NOMO-1 treated with DMSO at 0.1 percent for 48 hours (cell line): Measurements from ENCODE around the gene FURIN.

ENCODE experiments used
- DNase-seq: peaks from one replicate; lab custom pipeline; 2025; ENCODE audit not compliant: unreplicated experiment; lab: John Stamatoyannopoulos, UW

FURIN gene

DNA sequence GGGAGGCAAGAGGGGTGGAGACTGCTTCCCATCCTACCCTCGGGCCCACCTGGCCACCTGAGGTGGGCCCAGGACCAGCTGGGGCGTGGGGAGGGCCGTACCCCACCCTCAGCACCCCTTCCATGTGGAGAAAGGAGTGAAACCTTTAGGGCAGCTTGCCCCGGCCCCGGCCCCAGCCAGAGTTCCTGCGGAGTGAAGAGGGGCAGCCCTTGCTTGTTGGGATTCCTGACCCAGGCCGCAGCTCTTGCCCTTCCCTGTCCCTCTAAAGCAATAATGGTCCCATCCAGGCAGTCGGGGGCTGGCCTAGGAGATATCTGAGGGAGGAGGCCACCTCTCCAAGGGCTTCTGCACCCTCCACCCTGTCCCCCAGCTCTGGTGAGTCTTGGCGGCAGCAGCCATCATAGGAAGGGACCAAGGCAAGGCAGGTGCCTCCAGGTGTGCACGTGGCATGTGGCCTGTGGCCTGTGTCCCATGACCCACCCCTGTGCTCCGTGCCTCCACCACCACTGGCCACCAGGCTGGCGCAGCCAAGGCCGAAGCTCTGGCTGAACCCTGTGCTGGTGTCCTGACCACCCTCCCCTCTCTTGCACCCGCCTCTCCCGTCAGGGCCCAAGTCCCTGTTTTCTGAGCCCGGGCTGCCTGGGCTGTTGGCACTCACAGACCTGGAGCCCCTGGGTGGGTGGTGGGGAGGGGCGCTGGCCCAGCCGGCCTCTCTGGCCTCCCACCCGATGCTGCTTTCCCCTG lies 13.8 kb downstream of the FURIN start:
- DNase-seq = no peak

DNA sequence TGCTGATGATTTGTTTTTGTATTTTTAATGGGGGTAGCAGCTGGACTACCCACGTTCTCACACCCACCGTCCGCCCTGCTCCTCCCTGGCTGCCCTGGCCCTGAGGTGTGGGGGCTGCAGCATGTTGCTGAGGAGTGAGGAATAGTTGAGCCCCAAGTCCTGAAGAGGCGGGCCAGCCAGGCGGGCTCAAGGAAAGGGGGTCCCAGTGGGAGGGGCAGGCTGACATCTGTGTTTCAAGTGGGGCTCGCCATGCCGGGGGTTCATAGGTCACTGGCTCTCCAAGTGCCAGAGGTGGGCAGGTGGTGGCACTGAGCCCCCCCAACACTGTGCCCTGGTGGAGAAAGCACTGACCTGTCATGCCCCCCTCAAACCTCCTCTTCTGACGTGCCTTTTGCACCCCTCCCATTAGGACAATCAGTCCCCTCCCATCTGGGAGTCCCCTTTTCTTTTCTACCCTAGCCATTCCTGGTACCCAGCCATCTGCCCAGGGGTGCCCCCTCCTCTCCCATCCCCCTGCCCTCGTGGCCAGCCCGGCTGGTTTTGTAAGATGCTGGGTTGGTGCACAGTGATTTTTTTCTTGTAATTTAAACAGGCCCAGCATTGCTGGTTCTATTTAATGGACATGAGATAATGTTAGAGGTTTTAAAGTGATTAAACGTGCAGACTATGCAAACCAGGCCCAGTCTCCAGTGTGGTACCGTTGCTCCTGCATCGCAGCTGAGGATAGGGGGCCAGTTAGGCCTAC lies 14.6 kb downstream of the FURIN start:
- DNase-seq = no peak

GRCh38 chr15:90883526-90883975 lies 15.2 kb downstream of the FURIN start:
- no peak for DNase-seq

GRCh38 chr15:90883976-90884718 lies 15.8 kb downstream of the FURIN start, which contains the start of gene FES:
Gene FES (plus strand): TSS chr15:90884504. CDS start chr15:90885046, 542 bp downstream.
- peak; percentile 77 for DNase-seq

GRCh38 chr15:90884719-90885431 lies 16.5 kb downstream of the FURIN start:
- no peak for DNase-seq

DNA sequence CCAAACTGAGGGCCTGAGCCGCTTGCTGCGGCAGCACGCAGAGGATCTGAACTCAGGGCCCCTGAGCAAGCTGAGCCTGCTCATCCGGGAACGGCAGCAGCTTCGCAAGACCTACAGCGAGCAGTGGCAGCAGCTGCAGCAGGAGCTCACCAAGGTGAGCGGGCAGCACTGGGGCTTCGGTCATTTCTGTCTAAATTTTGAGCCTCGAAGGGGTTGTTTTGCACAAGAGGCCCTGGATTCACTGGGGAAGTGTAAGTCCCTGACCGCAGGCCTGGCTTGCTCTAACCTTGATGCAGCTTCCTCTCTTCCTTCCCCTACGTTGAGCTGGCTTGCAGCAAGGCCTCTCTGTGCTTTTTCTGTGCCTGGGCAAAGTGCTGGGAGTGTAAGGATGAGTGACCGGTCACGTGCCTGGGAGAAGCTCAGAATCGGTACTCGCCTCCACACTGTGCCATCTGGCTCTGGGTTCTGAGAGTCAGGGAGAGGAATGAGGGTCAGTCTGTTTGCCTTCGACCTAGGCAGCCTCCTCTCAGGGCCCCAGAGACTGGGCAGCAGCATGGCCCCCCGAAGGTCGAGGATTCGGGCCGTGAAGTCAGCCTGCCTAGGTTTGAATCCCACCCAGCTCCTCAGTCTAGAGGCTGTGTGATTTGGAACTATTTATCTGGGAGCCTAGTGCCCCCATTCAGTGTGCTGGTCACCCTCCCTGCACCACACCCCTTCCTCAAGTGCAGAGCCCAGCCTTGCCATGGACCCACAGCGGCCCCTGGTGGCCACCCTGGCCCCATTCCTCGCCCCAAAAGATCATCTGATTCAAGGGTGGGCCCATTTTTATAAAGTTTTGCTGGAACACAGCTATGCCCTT lies 17.3 kb downstream of the FURIN start:
- DNase-seq = peak; percentile 89

DNA sequence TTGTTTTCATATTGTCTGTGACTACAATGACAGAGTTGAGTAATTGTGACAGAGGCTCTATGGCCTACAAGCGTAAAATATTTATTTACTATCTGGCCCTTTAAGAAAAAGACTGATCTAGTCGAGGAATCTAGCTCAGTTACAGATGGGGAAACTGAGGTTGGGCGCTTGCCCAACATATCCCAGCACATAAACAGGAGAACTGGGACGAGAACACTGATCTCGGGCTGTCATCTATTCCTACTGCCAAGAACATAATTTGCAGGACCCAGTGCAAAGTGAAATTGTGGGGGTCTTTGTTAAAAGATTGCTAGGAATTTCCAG lies 17.9 kb downstream of the FURIN start:
- no peak for DNase-seq

GRCh38 chr15:90887037-90887481 lies 18.7 kb downstream of the FURIN start:
- no peak for DNase-seq

DNA sequence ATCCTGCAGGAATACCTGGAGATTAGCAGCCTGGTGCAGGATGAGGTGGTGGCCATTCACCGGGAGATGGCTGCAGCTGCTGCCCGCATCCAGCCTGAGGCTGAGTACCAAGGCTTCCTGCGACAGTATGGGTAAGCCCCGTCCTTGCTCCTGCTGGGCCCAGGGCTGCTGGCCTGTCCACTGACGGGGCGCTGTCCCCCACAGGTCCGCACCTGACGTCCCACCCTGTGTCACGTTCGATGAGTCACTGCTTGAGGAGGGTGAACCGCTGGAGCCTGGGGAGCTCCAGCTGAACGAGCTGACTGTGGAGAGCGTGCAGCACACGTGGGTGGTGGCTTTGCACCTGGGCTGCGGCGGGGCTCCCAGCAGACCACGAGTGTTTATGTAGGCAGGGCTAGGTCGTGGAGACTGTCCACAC lies 20.9 kb downstream of the FURIN start:
- DNase-seq = no peak

DNA sequence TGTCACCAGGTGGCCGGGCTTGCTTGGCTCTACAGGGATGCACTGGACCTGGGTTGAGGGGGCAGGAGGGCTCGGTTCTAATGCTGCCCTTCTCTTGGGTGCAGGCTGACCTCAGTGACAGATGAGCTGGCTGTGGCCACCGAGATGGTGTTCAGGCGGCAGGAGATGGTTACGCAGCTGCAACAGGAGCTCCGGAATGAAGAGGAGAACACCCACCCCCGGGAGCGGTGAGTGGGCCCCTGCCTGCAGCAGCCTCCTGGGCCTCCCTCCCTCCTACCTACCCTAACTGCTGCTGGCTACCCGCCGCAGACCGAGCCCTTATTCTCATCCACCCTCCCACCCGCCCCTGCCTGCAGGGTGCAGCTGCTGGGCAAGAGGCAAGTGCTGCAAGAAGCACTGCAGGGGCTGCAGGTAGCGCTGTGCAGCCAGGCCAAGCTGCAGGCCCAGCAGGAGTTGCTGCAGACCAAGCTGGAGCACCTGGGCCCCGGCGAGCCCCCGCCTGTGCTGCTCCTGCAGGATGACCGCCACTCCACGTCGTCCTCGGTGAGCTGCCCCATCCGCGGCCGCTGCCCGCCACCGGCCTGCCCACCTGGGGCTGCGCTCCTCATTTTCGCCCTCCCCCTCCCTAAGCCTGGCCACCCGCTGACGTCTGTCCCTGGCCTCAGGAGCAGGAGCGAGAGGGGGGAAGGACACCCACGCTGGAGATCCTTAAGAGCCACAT lies 21.5 kb downstream of the FURIN start:
- no peak for DNase-seq

DNA sequence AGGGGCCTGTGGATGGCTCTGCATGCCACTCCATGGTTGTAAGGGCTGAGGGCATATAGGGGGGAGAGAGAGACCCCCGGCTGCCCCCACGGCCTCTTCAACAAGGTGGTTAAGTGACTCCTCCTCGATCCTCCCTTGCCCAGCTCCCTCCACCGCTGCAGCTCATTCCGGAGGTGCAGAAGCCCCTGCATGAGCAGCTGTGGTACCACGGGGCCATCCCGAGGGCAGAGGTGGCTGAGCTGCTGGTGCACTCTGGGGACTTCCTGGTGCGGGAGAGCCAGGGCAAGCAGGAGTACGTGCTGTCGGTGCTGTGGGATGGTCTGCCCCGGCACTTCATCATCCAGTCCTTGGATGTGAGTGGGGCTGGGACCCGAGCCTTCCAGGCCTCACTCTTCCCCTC lies 22.5 kb downstream of the FURIN start:
- DNase-seq = no peak

DNA sequence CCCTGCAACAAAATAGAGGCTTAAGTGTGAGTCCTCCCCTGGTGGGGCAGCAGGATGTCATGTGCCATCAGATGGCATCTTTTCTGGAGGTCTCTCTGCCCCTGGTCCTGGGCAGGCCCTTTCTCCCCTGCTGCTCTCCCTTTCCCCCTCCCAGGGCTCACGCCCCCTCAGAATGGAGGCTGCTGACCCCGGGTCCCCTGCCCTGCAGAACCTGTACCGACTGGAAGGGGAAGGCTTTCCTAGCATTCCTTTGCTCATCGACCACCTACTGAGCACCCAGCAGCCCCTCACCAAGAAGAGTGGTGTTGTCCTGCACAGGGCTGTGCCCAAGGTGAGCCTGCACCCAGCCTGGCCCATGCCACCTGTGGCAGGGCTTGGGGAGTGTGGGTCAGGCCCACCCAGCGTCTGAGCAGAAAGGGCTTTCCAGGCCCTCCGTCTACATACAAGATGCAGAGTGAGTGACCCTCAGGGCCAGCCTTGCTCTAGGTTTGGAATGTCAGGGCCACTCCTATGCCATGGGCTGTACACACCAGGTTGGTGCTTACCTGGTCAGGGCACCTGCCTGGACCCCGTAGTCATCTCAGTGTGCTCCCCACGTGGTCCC lies 23.1 kb downstream of the FURIN start:
- DNase-seq = no peak

DNA sequence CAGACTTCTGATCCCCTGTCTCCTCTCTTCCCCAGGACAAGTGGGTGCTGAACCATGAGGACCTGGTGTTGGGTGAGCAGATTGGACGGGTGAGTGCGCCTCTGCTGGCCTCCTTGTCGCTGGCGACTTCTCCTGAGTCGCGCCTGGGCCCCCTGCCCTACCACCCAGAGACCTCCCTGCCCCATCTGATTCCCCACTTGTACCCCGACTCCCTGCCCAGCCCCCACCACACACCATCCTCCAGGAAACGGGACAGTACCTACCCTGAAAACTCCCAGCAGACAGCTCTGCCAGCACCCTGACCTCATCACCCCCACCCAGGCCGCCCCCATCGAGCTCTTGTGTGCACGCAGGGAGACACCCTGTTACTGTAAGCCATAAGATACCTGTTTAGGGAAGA lies 23.6 kb downstream of the FURIN start:
- DNase-seq = no peak

GRCh38 chr15:90892498-90893174 lies 24.2 kb downstream of the FURIN start:
- DNase-seq = no peak

DNA sequence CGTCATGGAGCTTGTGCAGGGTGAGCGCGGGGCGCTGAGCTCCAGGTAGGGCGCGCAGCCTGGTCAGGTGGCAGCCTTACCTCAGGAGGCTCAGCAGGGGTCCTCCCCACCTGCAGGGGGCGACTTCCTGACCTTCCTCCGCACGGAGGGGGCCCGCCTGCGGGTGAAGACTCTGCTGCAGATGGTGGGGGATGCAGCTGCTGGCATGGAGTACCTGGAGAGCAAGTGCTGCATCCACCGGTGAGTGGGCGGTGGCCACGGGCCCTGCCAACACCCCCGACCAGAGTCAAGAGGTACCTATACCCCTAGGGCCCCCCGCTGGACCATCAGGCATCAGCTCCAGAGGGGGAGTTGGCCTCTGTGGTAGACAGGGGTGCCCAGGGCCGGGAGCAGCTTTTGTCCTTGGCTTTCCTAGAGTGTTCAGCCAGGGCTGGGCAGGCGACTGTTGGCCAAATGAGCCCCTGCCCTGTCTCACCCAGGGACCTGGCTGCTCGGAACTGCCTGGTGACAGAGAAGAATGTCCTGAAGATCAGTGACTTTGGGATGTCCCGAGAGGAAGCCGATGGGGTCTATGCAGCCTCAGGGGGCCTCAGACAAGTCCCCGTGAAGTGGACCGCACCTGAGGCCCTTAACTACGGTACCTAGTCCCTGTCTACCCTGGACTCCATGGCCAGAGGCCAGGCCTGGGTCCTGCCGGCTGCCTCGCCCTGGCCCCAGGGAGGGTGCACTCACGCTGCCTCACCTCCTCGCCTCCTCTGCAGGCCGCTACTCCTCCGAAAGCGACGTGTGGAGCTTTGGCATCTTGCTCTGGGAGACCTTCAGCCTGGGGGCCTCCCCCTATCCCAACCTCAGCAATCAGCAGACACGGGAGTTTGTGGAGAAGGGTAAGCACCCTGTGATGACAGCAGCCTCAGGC lies 25.0 kb downstream of the FURIN start:
- no peak for DNase-seq

- peak; percentile 31 for DNase-seq
Observed at GRCh38 chr15:90895571-90896117, 27.3 kb downstream of the FURIN start.

GRCh38 chr15:90897131-90897655 lies 28.8 kb downstream of the FURIN start:
- peak; percentile 93 for DNase-seq
